ENCODE measurements around the gene ATRN.

The ATRN gene

DNA sequence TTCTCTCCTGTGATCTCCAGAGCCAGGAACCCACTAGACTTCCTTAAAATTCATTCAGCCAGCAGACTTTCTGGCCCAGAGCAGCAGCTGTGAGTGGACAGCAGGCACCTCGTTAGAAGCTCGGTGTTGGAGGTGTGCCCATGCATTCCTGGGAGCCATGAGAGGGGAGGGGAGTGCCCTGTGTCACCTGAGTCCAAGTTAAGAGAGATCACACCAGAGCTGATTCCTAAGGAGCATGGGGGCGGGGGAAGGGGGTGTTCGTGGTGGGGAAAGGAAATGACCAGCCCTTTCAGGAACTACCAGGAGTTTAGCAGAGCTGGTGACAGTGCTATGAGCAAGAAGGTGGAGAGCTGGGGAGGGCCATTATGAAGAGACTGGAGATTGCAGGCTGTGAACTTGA, 145.4 kb downstream of the ATRN start:
- ChIA-PET CTCF (interaction anchor here (2.1 kb wide), 1 partner anchor 53 kb away, joined by 5 read pairs; no protein-coding TSS in a partner anchor), POLR2A (ENCODE audit: low non-redundant PET) (no interaction called here)
- no peak for DNase-seq (ENCODE audit: low spot score)
- no peak overlapping the region for H3K27ac ChIP-seq
- TF ChIP-seq, protein P1, sequence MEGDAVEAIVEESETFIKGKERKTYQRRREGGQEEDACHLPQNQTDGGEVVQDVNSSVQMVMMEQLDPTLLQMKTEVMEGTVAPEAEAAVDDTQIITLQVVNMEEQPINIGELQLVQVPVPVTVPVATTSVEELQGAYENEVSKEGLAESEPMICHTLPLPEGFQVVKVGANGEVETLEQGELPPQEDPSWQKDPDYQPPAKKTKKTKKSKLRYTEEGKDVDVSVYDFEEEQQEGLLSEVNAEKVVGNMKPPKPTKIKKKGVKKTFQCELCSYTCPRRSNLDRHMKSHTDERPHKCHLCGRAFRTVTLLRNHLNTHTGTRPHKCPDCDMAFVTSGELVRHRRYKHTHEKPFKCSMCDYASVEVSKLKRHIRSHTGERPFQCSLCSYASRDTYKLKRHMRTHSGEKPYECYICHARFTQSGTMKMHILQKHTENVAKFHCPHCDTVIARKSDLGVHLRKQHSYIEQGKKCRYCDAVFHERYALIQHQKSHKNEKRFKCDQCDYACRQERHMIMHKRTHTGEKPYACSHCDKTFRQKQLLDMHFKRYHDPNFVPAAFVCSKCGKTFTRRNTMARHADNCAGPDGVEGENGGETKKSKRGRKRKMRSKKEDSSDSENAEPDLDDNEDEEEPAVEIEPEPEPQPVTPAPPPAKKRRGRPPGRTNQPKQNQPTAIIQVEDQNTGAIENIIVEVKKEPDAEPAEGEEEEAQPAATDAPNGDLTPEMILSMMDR (conservative IDR thresholded peaks at IDR 0.05; ENCODE audit: low read depth) = no peak

- POLR2A ChIA-PET (ENCODE audit: low non-redundant PET) = no interaction called here
- H3K27ac ChIP-seq = no peak overlapping the region
- DNase-seq (ENCODE audit: low spot score) = no peak
- CTCF ChIA-PET = no interaction called here
- TF ChIP-seq, protein P1 (conservative IDR thresholded peaks at IDR 0.05; ENCODE audit: low read depth) = no peak
Measured at GRCh38 chr20:3621111-3621510, 150.3 kb downstream of the ATRN start.

DNA sequence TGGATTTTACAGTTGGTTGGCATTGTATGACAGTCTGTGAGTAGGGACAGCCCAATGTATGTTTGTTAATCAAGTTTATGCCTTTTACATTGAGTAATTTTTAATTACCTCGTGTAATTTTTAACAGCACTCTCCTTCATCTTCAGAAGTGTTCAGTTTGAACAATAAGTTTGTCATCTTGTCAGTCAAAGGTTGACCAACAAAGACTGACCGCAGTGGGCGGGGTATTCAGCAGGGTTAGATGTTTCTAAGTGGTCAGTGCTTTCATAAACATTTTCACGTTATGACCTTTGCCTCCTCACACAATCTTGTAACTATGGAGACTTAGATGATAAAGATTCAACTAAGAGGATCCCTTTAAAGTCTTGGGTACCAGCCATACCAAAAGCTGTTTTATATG, 151.6 kb downstream of the ATRN start:
- ChIA-PET CTCF (no interaction called here), POLR2A (ENCODE audit: low non-redundant PET) (no interaction called here)
- DNase-seq (ENCODE audit: low spot score) = no peak
- TF ChIP-seq, protein P1 (conservative IDR thresholded peaks at IDR 0.05; ENCODE audit: low read depth) = no peak
- no peak overlapping the region for H3K27ac ChIP-seq

- ChIA-PET POLR2A (ENCODE audit: low non-redundant PET) (no interaction called here), CTCF (interaction anchor here (0.8 kb wide), 1 partner anchor 50 kb away, joined by 3 read pairs; no protein-coding TSS in a partner anchor)
- H3K27ac ChIP-seq = no peak overlapping the region
- no peak for DNase-seq (ENCODE audit: low spot score)
- TF ChIP-seq, protein P1 (conservative IDR thresholded peaks at IDR 0.05; ENCODE audit: low read depth) = no peak
Measured at GRCh38 chr20:3627476-3627875, 156.7 kb downstream of the ATRN start.

DNA sequence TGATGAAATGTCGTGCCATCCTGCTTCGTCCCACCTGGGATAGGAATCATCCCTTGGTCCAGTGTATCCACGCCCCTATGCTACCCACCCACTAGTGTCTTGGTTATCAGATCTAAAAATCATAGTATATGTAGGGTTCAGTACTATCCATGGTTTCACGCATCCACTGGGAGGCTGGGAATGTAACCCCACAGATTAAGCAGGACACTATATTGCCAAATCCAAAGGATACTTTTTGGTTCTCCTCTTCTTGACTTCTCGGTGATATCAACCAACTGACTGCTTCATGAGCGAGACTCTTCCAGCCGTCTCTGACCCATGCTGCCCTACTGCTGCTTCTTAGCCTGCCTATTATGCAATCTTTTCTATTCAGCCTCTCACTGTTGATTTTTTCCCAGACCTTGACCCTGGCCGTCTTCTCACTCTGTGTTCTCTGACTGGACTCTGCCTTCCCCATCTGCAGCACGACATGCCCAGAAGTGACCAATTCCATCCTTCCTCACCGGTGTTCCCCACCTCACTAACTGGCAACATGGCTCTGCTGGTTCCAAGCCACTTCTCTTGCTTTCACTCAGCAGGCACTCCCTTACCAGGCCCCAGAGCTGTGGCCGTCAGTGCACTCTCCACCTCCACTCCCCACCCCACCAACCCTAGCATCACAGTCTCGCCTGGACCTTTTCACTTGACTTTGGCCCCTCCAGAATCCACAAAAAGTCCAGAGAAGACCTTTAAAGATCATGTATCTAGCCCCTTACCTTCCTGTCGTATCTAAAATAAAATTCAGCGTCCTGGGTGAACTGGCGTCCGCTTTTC, 157.9 kb downstream of the ATRN start:
- POLR2A ChIA-PET (ENCODE audit: low non-redundant PET) = no interaction called here
- CTCF ChIA-PET = no interaction called here
- DNase-seq (ENCODE audit: low spot score) = no peak
- H3K27ac ChIP-seq = no peak overlapping the region
- TF ChIP-seq, protein P1 (conservative IDR thresholded peaks at IDR 0.05; ENCODE audit: low read depth) = no peak

DNA sequence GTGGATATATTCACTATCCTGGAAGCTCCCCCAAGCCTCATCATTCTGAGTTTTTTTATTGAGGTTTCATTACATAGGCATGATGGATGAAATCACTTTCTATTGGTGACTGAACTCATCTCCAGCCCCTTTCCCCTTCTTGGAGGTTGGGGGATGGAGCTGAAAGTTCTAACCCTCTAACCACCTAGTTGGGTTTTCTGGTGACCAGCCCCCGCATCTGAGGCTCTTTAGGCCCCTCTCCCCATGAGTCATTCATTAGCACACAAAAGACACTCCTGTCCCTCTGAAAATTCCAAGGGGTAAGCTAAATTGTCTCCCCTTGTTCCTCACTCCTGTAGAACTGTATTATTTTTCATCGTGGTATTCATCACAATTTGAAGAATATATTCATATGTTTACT, 159.1 kb downstream of the ATRN start:
- H3K27ac ChIP-seq = no peak overlapping the region
- ChIA-PET CTCF (interaction anchor here (0.6 kb wide), 2 partner anchors 98 to 303 kb away, joined by 3 to 4 read pairs; no protein-coding TSS in a partner anchor), POLR2A (ENCODE audit: low non-redundant PET) (no interaction called here)
- DNase-seq (ENCODE audit: low spot score) = no peak
- TF ChIP-seq, protein P1 (conservative IDR thresholded peaks at IDR 0.05; ENCODE audit: low read depth) = no peak
